GM15510 (cell line): Measurements from ENCODE around the gene TPRG1.

Experiments used
- POLR2A ChIP-seq: IDR thresholded peaks from 3 replicates; pipeline ENCODE4 v1.6.1; 2011; ENCODE audit warnings: borderline replicate concordance; ENCODE audit not compliant: insufficient read length; ENCODE audit errors: extremely low read depth

TPRG1 gene

GRCh38 chr3:189325454-189325853, 153.7 kb downstream of the TPRG1 start:
- TF ChIP-seq POLR2A = no peak

DNA sequence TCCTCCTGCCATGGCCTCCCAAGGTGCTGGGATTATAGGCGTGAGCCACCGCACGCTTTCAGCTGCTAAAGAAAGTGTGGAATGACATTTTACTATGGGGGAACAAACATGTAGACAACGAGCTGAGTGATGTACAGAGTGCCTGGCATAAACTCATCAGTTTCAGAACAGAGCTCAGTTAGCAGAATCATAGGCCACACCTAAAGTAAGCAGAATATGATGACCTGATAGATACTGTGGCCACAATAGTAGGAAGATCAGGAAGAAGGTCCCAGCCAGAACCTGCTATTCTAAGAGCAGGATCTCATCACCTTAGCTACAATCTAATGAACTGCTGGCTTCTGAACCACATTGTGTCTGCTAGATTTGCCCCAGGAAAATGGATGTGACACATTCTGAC, 158.3 kb downstream of the TPRG1 start:
- TF ChIP-seq POLR2A = no peak

- TF ChIP-seq POLR2A = no peak
These were observed 159.2 kb downstream of the TPRG1 start for GRCh38 chr3:189331002-189331418.

- TF ChIP-seq POLR2A = no peak
These were observed 162.5 kb downstream of the TPRG1 start for GRCh38 chr3:189334064-189334920.

DNA sequence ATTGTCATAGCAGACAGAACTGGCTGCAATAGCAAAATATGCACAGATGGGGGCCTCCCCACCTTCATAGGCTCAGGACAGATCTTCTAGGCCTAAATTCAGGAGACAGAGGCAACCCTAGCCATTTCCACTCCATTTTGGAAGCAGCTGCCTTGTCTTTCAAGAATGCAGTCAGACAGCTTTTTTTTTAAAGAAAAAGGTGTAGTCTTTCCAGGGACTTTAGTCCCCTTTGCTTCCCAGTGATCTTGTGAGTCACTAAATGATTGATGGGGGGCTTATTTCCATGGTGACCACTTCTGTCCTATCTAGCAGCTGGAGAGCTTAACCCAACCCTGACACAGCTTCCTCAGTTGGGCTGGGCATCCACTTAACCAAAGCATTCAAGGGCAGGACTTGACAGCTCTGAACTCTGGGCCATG, 165.9 kb downstream of the TPRG1 start:
- TF ChIP-seq POLR2A = no peak

DNA sequence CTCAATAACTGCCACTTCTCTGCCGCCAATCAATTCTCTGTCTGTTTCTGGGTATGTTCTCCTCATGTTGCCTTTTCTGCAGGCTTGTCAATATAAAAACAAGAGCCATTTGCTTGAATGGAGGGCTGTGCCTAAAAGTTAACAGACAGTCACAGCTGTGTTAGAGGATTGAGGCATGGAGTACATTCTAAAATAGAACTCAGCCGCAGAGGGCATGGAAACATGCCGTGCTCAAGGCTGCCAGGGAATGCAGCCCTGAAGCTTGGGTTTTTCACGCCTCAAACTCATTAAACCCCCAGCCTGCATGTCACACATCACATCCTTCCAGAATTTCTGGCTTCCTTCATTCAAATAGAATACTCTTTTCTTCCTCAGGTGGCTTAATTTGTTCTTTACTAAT, 166.6 kb downstream of the TPRG1 start:
- TF ChIP-seq POLR2A = no peak

- no peak for TF ChIP-seq POLR2A
These were observed 168.2 kb downstream of the TPRG1 start for GRCh38 chr3:189339996-189340395.

DNA sequence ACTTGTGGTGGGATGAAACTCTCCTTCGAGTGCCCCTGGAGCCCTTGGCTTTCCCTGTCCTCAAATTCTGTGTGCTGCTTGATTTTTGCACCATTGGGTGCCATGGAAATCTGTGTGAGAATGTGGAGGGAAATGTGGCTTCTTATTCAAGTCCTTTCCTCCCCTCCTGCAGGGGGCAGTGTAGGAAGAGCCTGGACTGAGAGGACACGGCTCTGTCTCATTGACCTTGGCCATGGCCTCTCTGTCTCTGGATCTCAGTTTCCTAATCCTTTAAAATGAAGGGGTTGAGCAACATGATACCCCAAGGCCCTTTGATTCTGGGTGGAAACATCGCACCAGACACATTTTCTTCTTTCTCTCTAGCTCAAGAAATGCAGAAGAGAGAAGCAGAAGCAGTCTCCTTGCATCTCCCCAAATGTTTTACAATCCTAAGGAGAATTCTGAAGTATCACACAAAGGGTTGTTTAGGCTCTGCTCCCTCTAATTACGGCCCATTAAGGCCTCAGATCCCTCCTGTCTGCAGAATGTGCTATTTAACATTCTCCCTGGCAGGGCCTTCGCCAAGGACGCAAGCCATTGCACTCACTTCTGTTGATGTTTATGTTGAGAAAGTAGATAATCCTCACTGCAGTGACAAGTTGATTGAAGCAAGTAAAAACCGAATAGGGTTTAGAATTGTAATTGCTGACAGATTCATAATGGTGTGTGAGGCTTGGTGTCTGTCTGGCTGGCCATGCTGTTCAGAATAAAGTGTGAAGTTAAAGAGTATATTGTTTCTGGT, 169.1 kb downstream of the TPRG1 start:
- no peak for TF ChIP-seq POLR2A

DNA sequence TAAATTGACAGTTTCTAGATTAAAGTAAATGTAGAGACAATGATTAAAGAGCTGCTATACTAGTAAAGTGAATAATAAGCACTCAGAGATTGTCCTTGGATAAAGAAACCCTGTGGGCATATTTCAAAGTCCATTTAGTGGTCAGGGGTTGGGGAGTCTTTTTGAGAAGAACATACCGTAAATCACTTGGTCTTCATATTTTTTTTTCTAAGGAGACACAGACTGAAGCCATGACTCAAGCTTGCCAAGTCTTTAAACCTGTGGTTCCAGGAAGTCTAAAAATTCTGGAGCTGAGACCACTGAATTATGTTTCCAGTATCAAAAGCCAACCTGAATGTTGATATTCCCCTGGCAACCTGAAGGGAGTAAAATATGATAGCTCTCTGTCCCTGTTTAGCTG, 171.0 kb downstream of the TPRG1 start:
- no peak for TF ChIP-seq POLR2A

- TF ChIP-seq POLR2A = no peak
These were observed 173.2 kb downstream of the TPRG1 start for GRCh38 chr3:189344996-189345395.

DNA sequence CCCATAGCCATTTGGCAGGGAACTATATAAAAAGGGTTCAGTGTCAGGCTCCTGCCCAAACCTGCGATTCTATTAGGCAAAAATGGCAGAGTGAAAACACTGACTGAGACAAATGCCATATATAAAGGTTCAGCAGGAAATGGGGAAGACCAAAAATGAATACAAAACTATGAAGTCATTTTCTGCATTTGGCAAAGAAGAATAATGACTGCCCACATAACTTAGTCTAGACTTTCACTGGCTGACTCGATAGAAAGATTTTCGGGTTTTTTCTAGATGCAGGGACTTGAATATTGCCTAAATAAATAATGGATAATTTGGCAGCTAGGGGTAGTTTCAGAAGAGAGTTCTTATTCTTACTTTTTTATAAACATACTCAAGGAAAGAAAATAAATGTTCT, 178.0 kb downstream of the TPRG1 start:
- TF ChIP-seq POLR2A = no peak

DNA sequence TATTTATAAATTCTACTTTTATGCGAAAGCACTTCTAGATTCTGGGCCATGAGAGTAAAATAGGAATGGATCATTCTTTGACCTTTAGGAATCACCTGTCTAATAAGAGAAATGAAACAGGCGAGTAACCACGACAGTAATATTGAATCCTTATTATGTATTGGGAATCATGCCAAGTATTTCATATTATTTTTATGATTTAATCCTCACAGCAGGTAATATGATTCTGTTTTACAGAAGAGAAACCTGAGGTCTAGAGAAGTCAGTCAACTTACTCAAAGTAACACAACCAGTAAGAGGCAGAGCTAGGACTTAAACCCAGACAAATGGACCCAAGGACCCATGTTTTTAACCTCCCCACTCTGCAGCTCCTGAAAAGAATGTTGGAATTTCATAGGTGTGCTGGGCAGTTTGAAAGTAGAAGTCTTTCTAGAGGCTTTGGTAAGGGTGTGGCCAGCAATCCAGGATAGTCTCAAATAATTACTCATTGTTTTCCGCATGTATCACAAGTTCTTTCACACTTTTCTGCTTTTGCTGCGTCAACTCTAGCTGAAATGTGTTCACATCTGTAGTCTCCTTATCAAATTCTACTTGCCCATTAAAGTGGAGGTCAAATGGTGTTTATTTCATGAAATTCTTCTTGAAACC, 181.7 kb downstream of the TPRG1 start:
- no peak for TF ChIP-seq POLR2A

- TF ChIP-seq POLR2A = no peak
These were observed 182.5 kb downstream of the TPRG1 start for GRCh38 chr3:189353988-189354889.

- TF ChIP-seq POLR2A = no peak
These were observed 183.3 kb downstream of the TPRG1 start for GRCh38 chr3:189355115-189355480.
